Panc1 (cell line): Measurements from ENCODE around the gene HSD17B2. TPM values are rescaled to one million over a fixed set of nuclear protein-coding genes. Genes with fewer than 3 reads are reported as not detected.
A peak's percentile ranks its signal among the peaks of the same experiment; 100 is the strongest.

Experiments used
- ATAC-seq: fragments of 200-7000 bp; cut with Tn5 transposase; 2 replicates; pipeline ENCODE4 v1.9.1; 2020; ENCODE audit warnings: mild to moderate bottlenecking, moderate library complexity
- BruUV-seq: library from RNA; stranded (reverse); fragments of 400-500 nt; replicated peaks from 2 replicates; lab custom pipeline; 2021; lab: Mats Ljungman, UMichigan
- CTCF ChIA-PET: fragments of 300-600 bp; sonication (Branson Sonifier 250); formaldehyde crosslinking; loops from one replicate; lab custom pipeline; 2022; ENCODE audit warnings: antibody characterized with exemption; lab: Charles Lee
- POLR2A ChIA-PET: fragments of 300-600 bp; sonication (Branson Sonifier 250); formaldehyde crosslinking; loops from one replicate; lab custom pipeline; 2022; ENCODE audit warnings: antibody characterized with exemption; lab: Charles Lee
- DNase-seq: peaks from one replicate; pipeline ENCODE4 v3.0.0-alpha.2; 2010; ENCODE audit warnings: low read depth, low spot score
- H3K27ac ChIP-seq: 2 replicates; pipeline ENCODE4 v1.5.1; 2011; ENCODE audit warnings: mild to moderate bottlenecking, low read length, inconsistent platforms
- H3K27me3 ChIP-seq: fragments of 200-500 bp; sonication (Bioruptor generic); 2 replicates; pipeline ENCODE4 v1.6.0; 2014; ENCODE audit warnings: low read length, inconsistent platforms; ENCODE audit not compliant: control insufficient read depth, insufficient read depth
- H3K36me3 ChIP-seq: fragments of 200-500 bp; sonication (Bioruptor generic); 2 replicates; pipeline ENCODE4 v1.5.1; 2014; ENCODE audit warnings: inconsistent platforms, mild to moderate bottlenecking, low read length, moderate library complexity; ENCODE audit not compliant: control insufficient read depth, insufficient read depth
- H3K4me1 ChIP-seq: 2 replicates; pipeline ENCODE4 v1.5.1; 2011; ENCODE audit warnings: inconsistent platforms, mild to moderate bottlenecking, low read length, moderate library complexity; ENCODE audit not compliant: control insufficient read depth, insufficient read depth
- H3K4me3 ChIP-seq, 2 experiments: 2 replicates each; pipeline ENCODE4 v1.5.1; 2011 to 2012; ENCODE audit warnings: low read depth in 2 of 2, low read length in 2 of 2, mild to moderate bottlenecking in 2 of 2, inconsistent platforms in 1 of 2, moderate library complexity in 1 of 2
- H3K9me3 ChIP-seq: fragments of 200-500 bp; sonication (Bioruptor generic); 2 replicates; pipeline ENCODE4 v1.5.1; 2014; ENCODE audit warnings: low read depth, mild to moderate bottlenecking, inconsistent platforms, low read length, moderate library complexity; ENCODE audit not compliant: control insufficient read depth, insufficient read depth
- POLR2AphosphoS5 ChIP-seq: IDR thresholded peaks from 2 replicates; pipeline ENCODE4 v1.6.1; 2012; ENCODE audit warnings: mild to moderate bottlenecking, low read depth, low read length, moderate library complexity
- SIN3A ChIP-seq: IDR thresholded peaks from 2 replicates; pipeline ENCODE4 v1.6.1; 2012; ENCODE audit warnings: low read depth, mild to moderate bottlenecking, low read length, moderate library complexity, borderline replicate concordance; ENCODE audit not compliant: insufficient read depth
- TCF7L2 ChIP-seq: IDR thresholded peaks from 2 replicates; pipeline ENCODE4 v1.6.1; 2011; ENCODE audit warnings: mild to moderate bottlenecking, low read depth, low read length, inconsistent platforms
- in situ Hi-C: cut with HindIII; loops from 2 replicates; pipeline ENCODE4 v1.10.0; 2016; ENCODE audit warnings: low sequenced_read_pairs, low pct_unique_long_range_greater_than_20kb
- intact Hi-C: fragments of 100-400 bp; cut with micrococcal nuclease; formaldehyde crosslinking; loops from one replicate; pipeline ENCODE4 v1.10.0; 2022; ENCODE audit not compliant: unreplicated experiment
- total RNA-seq: library from RNA; stranded (reverse); gene quantifications from one replicate; pipeline ENCODE4 v1.2.1, GENCODE V29; 2021; ENCODE audit not compliant: unreplicated experiment
- TF ChIP-seq, protein P1 (sequence below), 2 experiments: IDR thresholded peaks; 2 replicates each; pipeline ENCODE4 v1.6.1; 2011 to 2012; ENCODE audit warnings: low read depth in 2 of 2, control low read depth in 1 of 2, low read length in 1 of 2, mild to moderate bottlenecking in 1 of 2, moderate library complexity in 1 of 2; ENCODE audit not compliant: insufficient read depth in 1 of 2
- TF ChIP-seq, protein P2 (sequence below): fragments of 450-650 bp; IDR thresholded peaks from 2 replicates; pipeline ENCODE4 v1.5.1; 2017; ENCODE audit warnings: mild to moderate bottlenecking

HSD17B2 gene
- total RNA-seq, 1 experiment from 2014 or later, result 0.41 TPM

DNA sequence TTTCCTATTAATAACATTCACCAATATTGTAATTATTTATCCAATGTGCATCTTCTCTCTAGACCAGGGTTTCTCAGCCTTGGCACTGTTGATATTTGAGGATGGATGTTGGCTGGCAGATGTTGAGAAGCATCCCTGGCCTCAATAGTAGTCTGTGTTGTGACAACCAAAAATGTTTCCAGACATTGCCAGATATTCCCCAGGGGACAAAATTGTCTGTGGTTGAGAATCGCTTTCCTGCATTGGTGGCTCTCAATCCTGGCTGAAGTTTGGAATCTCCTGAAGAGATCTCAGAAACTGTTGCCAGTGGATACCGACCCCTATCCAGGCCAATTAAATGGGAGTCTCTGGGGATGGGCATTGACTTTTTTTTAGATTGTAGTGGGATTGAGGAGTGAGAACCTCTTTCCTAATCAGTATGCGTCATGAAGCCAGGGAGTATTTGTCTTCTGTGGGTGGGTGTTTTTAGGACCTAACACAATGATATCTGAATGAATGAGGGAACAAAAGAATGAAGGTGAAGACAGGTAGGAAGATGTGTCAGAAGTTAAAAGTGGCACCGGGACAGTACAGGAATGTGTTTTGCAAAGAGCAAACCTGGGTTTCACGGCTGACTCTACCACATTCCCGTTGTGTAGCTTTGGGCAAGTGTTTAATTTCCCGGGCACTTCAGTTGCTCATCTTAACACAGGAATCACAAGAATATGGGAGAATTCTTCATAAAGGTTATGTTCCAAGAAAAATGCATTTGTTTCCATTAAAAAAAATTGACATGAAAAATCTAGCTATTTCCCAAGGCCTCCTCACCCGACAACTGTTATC lies 24.3 kb downstream of the HSD17B2 start:
- Histone ChIP-seq H3K4me3 (no peak overlapping the region), H3K27ac (no peak overlapping the region), H3K36me3 (no peaks in the 10 kb centered on the region), H3K27me3 (no peaks in the 10 kb centered on the region; the same call in 1 of the 2 replicates), H3K4me1 (no peaks in the 10 kb centered on the region), H3K9me3 (no peaks in the 10 kb centered on the region)
- intact Hi-C loops (no loop called here), in situ Hi-C loops (no loop called here)
- no TSS peak for BruUV-seq
- ChIA-PET CTCF (no interaction called here), POLR2A (no interaction called here)
- ATAC-seq (no peak), DNase-seq (no peak)
- TF ChIP-seq, protein P1, sequence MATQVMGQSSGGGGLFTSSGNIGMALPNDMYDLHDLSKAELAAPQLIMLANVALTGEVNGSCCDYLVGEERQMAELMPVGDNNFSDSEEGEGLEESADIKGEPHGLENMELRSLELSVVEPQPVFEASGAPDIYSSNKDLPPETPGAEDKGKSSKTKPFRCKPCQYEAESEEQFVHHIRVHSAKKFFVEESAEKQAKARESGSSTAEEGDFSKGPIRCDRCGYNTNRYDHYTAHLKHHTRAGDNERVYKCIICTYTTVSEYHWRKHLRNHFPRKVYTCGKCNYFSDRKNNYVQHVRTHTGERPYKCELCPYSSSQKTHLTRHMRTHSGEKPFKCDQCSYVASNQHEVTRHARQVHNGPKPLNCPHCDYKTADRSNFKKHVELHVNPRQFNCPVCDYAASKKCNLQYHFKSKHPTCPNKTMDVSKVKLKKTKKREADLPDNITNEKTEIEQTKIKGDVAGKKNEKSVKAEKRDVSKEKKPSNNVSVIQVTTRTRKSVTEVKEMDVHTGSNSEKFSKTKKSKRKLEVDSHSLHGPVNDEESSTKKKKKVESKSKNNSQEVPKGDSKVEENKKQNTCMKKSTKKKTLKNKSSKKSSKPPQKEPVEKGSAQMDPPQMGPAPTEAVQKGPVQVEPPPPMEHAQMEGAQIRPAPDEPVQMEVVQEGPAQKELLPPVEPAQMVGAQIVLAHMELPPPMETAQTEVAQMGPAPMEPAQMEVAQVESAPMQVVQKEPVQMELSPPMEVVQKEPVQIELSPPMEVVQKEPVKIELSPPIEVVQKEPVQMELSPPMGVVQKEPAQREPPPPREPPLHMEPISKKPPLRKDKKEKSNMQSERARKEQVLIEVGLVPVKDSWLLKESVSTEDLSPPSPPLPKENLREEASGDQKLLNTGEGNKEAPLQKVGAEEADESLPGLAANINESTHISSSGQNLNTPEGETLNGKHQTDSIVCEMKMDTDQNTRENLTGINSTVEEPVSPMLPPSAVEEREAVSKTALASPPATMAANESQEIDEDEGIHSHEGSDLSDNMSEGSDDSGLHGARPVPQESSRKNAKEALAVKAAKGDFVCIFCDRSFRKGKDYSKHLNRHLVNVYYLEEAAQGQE (IDR thresholded peaks at IDR 0.05; ENCODE audit: insufficient read depth in 1 of 2, low read depth in 2 of 2, low read length in 1 of 2), result no peak
- TF ChIP-seq SIN3A, result no peak
- no peak for TF ChIP-seq TCF7L2
- TF ChIP-seq, protein P2, sequence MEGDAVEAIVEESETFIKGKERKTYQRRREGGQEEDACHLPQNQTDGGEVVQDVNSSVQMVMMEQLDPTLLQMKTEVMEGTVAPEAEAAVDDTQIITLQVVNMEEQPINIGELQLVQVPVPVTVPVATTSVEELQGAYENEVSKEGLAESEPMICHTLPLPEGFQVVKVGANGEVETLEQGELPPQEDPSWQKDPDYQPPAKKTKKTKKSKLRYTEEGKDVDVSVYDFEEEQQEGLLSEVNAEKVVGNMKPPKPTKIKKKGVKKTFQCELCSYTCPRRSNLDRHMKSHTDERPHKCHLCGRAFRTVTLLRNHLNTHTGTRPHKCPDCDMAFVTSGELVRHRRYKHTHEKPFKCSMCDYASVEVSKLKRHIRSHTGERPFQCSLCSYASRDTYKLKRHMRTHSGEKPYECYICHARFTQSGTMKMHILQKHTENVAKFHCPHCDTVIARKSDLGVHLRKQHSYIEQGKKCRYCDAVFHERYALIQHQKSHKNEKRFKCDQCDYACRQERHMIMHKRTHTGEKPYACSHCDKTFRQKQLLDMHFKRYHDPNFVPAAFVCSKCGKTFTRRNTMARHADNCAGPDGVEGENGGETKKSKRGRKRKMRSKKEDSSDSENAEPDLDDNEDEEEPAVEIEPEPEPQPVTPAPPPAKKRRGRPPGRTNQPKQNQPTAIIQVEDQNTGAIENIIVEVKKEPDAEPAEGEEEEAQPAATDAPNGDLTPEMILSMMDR, result no peak
- TF ChIP-seq POLR2AphosphoS5, result no peak

DNA sequence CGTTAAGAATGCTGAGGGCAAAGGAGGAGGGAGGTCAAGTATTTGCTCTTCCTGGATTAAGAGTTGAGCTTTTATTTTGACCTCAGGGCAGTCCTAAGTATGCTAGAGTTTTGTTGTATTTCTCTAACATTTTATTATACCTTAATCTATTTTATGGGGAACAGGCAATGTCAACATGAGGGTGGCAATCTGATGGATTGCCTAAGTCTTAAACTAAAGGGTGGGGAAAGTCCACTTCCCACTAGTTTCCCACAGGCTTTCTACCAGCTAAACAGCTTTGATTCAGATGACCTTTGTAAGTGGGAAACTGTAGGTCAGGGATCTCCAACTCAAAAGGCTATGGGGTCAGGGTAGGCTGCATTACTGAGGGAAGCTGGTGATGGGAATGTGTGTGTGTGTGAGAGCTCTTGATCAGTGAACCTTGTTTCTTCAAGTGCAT lies 24.9 kb downstream of the HSD17B2 start:
- H3K4me1 ChIP-seq, result no peaks in the 10 kb centered on the region
- no peaks in the 10 kb centered on the region for H3K9me3 ChIP-seq
- H3K4me3 ChIP-seq, result no peak overlapping the region
- H3K36me3 ChIP-seq, result no peaks in the 10 kb centered on the region
- no peak overlapping the region for H3K27ac ChIP-seq
- ChIA-PET POLR2A (no interaction called here), CTCF (no interaction called here)
- intact Hi-C loops, result loop anchor here (10.0 kb wide), 1 partner anchor 115 kb away; no protein-coding TSS in a partner anchor
- ATAC-seq (no peak), DNase-seq (no peak)
- no peaks in the 10 kb centered on the region; the same call in 1 of the 2 replicates for H3K27me3 ChIP-seq
- in situ Hi-C loops, result no loop called here
- TF ChIP-seq TCF7L2 (peak; percentile 73), POLR2AphosphoS5 (no peak)
- TF ChIP-seq, protein P2, result no peak
- TF ChIP-seq, protein P1 (IDR thresholded peaks at IDR 0.05; ENCODE audit: insufficient read depth in 1 of 2, low read depth in 2 of 2, low read length in 1 of 2), result no peak
- no TSS peak for BruUV-seq
